GM18505 (cell line): ENCODE data around the gene MUC5B.
"Not testable (repeated sequence)": the region's sequence is repeated elsewhere in the genome, so short reads cannot be mapped to it uniquely, and the experiment has no call there.

Experiments
- ATAC-seq: cut with Tn5 transposase; IDR thresholded peaks from one replicate; pipeline ENCODE4 v1.9.1; 2021; ENCODE audit not compliant: unreplicated experiment
- POLR2A ChIP-seq: IDR thresholded peaks from 4 replicates; pipeline ENCODE4 v1.6.1; 2011; ENCODE audit warnings: borderline replicate concordance; ENCODE audit not compliant: insufficient read depth, insufficient read length; ENCODE audit errors: extremely low read depth

Gene MUC5B

DNA sequence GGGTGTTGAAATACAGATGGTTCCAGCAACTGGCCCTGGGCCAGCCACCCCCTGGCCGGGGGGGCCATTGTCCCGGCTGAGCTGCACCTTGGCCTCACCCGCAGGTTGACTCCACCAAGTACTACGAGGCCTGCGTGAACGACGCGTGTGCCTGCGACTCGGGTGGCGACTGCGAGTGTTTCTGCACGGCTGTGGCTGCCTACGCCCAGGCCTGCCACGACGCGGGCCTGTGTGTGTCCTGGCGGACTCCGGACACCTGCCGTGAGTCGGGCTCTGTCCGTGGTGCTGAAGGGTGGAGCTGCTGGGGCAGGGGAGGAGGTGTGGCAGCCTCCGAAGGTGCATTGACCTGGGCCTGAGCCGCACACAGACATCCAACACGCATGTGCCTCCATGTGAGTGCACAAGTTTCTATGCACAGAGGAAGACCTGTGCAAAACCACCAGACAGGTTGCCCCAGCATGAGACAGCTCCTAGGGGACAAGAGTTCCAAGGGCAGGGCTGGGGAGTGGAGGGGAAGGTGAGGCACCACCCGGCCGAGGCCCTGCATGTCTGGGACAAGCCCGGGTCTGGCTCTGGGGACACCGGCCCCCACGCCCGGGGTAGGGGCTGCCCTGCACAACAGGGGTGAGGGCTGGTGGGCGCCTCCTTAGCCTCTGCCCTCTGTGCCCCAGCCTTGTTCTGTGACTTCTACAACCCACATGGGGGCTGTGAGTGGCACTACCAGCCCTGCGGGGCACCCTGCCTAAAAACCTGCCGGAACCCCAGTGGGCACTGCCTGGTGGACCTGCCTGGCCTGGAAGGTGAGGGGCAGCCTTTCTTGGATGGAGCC is 16.1 kb downstream of the MUC5B start:
- ATAC-seq, result no peak
- no peak for TF ChIP-seq POLR2A

GRCh38 chr11:1239596-1240205 is 16.8 kb downstream of the MUC5B start:
- no peak for TF ChIP-seq POLR2A
- ATAC-seq, result no peak

DNA sequence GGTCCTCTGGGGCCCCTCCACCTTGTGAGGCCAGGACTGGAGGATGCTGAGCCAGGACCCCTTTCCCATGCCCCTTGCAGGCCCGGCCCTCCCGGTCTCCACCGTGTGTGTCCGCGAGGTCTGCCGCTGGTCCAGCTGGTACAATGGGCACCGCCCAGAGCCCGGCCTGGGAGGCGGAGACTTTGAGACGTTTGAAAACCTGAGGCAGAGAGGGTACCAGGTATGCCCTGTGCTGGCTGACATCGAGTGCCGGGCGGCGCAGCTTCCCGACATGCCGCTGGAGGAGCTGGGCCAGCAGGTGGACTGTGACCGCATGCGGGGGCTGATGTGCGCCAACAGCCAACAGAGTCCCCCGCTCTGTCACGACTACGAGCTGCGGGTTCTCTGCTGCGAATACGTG is 17.9 kb downstream of the MUC5B start:
- TF ChIP-seq POLR2A, result no peak
- no peak for ATAC-seq

- no peak for TF ChIP-seq POLR2A
- ATAC-seq, result no peak
These were observed 18.8 kb downstream of the MUC5B start for GRCh38 chr11:1241706-1242105.

DNA sequence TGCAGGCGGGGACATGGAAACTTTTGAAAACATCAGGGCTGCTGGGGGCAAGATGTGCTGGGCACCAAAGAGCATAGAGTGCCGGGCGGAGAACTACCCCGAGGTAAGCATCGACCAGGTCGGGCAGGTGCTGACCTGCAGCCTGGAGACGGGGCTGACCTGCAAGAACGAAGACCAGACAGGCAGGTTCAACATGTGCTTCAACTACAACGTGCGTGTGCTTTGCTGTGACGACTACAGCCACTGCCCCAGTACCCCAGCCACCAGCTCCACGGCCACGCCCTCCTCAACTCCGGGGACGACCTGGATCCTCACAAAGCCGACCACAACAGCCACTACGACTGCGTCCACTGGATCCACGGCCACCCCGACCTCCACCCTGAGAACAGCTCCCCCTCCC is 19.4 kb downstream of the MUC5B start:
- TF ChIP-seq POLR2A, result no peak
- no peak for ATAC-seq

DNA sequence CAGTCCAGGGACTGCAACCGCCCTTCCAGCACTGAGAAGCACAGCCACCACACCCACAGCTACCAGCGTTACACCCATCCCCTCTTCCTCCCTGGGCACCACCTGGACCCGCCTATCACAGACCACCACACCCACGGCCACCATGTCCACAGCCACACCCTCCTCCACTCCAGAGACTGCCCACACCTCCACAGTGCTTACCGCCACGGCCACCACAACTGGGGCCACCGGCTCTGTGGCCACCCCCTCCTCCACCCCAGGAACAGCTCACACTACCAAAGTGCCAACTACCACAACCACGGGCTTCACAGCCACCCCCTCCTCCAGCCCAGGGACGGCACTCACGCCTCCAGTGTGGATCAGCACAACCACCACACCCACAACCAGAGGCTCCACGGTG is 19.9 kb downstream of the MUC5B start:
- ATAC-seq, result not testable (repeated sequence)

GRCh38 chr11:1243521-1243920 is 20.7 kb downstream of the MUC5B start:
- not testable (repeated sequence) for ATAC-seq

GRCh38 chr11:1244557-1244956 is 21.7 kb downstream of the MUC5B start:
- not testable (repeated sequence) for ATAC-seq

DNA sequence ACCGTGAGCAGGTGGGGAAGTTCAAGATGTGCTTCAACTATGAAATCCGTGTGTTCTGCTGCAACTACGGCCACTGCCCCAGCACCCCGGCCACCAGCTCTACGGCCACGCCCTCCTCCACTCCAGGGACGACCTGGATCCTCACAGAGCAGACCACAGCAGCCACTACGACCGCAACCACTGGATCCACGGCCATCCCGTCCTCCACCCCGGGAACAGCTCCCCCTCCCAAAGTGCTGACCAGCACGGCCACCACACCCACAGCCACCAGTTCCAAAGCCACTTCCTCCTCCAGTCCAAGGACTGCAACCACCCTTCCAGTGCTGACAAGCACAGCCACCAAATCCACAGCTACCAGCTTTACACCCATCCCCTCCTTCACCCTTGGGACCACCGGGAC is 22.9 kb downstream of the MUC5B start:
- ATAC-seq, result not testable (repeated sequence)

DNA sequence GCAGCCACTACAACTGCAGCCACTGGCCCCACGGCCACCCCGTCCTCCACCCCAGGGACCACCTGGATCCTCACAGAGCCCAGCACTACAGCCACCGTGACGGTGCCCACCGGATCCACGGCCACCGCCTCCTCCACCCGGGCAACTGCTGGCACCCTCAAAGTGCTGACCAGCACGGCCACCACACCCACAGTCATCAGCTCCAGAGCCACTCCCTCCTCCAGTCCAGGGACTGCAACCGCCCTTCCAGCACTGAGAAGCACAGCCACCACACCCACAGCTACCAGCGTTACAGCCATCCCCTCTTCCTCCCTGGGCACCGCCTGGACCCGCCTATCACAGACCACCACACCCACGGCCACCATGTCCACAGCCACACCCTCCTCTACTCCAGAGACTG is 23.4 kb downstream of the MUC5B start:
- not testable (repeated sequence) for ATAC-seq

DNA sequence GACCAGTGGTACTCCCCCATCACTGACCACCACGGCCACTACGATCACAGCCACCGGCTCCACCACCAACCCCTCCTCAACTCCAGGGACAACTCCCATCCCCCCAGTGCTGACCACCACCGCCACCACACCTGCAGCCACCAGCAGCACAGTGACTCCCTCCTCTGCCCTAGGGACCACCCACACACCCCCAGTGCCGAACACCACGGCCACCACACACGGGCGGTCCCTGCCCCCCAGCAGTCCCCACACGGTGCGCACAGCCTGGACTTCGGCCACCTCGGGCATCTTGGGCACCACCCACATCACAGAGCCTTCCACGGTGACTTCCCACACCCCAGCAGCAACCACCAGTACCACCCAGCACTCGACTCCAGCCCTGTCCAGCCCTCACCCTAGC is 24.2 kb downstream of the MUC5B start:
- ATAC-seq, result not testable (repeated sequence)

GRCh38 chr11:1248951-1249350 is 26.1 kb downstream of the MUC5B start:
- ATAC-seq, result not testable (repeated sequence)

DNA sequence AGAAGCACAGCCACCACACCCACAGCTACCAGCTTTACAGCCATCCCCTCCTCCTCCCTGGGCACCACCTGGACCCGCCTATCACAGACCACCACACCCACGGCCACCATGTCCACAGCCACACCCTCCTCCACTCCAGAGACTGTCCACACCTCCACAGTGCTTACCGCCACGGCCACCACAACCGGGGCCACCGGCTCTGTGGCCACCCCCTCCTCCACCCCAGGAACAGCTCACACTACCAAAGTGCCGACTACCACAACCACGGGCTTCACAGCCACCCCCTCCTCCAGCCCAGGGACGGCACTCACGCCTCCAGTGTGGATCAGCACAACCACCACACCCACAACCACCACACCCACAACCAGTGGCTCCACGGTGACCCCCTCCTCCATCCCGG is 27.5 kb downstream of the MUC5B start:
- ATAC-seq, result not testable (repeated sequence)

DNA sequence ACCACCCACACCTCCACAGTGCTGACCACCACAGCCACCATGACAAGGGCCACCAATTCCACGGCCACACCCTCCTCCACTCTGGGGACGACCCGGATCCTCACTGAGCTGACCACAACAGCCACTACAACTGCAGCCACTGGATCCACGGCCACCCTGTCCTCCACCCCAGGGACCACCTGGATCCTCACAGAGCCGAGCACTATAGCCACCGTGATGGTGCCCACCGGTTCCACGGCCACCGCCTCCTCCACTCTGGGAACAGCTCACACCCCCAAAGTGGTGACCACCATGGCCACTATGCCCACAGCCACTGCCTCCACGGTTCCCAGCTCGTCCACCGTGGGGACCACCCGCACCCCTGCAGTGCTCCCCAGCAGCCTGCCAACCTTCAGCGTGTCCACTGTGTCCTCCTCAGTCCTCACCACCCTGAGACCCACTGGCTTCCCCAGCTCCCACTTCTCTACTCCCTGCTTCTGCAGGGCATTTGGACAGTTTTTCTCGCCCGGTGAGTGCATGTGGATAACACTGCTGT is 28.4 kb downstream of the MUC5B start:
- ATAC-seq, result no peak
- no peak for TF ChIP-seq POLR2A

- no peak for TF ChIP-seq POLR2A
- ATAC-seq, result no peak
These were observed 29.7 kb downstream of the MUC5B start for GRCh38 chr11:1252371-1253102.
